Astrocyte (in vitro differentiated cells and primary cell): ENCODE results near the gene LDHD. TPM values are rescaled to one million over a fixed set of nuclear protein-coding genes. Genes with fewer than 3 reads are reported as not detected.

Experiments used
- DNase-seq: peaks from one replicate; pipeline ENCODE4 v3.0.0-alpha.2; 2010; ENCODE audit warnings: low read depth
- FAIRE-seq: peaks from 2 replicates; lab custom pipeline; 2011; peaks lifted over from hg19 to GRCh38; lab: Jason Lieb, UNC
- H2AFZ ChIP-seq: 2 replicates; pipeline ENCODE4 v1.6.0; 2012; ENCODE audit warnings: low read depth, low read length, inconsistent platforms
- H3K27ac ChIP-seq: 2 replicates; pipeline ENCODE4 v1.5.1; 2011; ENCODE audit warnings: low read depth, low read length, inconsistent platforms
- H3K27me3 ChIP-seq: 2 replicates; pipeline ENCODE4 v1.6.0; 2011; ENCODE audit warnings: low read length, inconsistent platforms; ENCODE audit not compliant: insufficient read depth
- H3K36me3 ChIP-seq: 2 replicates; pipeline ENCODE4 v1.5.1; 2011; ENCODE audit warnings: low read length, inconsistent platforms; ENCODE audit not compliant: insufficient read depth
- H3K4me1 ChIP-seq: 2 replicates; pipeline ENCODE4 v1.5.1; 2011; ENCODE audit warnings: low read length, inconsistent platforms; ENCODE audit not compliant: insufficient read depth
- H3K4me2 ChIP-seq: 2 replicates; pipeline ENCODE4 v1.6.0; 2012; ENCODE audit warnings: low read length, inconsistent platforms
- H3K4me3 ChIP-seq: 2 replicates; pipeline ENCODE4 v1.5.1; 2011; ENCODE audit warnings: low read depth, mild to moderate bottlenecking, low read length, inconsistent platforms; ENCODE audit not compliant: insufficient read depth
- H3K79me2 ChIP-seq: 2 replicates; pipeline ENCODE4 v1.6.0; 2012; ENCODE audit warnings: mild to moderate bottlenecking, low read length, inconsistent platforms; ENCODE audit not compliant: insufficient read depth
- H3K9ac ChIP-seq: 2 replicates; pipeline ENCODE4 v1.6.0; 2012; ENCODE audit warnings: mild to moderate bottlenecking, low read length, inconsistent platforms
- H3K9me3 ChIP-seq: 2 replicates; pipeline ENCODE4 v1.5.1; 2012; ENCODE audit warnings: low read depth, mild to moderate bottlenecking, low read length, inconsistent platforms; ENCODE audit not compliant: insufficient read depth
- H4K20me1 ChIP-seq: 2 replicates; pipeline ENCODE4 v1.6.0; 2012; ENCODE audit warnings: low read length, inconsistent platforms; ENCODE audit not compliant: insufficient read depth
- H3K27ac Mint-ChIP-seq: one replicate; pipeline ENCODE4 v1.8.0; 2021; ENCODE audit warnings: mild to moderate bottlenecking, mixed read lengths; ENCODE audit not compliant: unreplicated experiment
- H3K27me3 Mint-ChIP-seq: one replicate; pipeline ENCODE4 v1.8.0; 2021; ENCODE audit warnings: low read depth, mixed read lengths; ENCODE audit not compliant: unreplicated experiment
- H3K36me3 Mint-ChIP-seq: one replicate; pipeline ENCODE4 v1.8.0; 2021; ENCODE audit warnings: low read depth, mixed read lengths; ENCODE audit not compliant: unreplicated experiment
- H3K4me1 Mint-ChIP-seq: one replicate; pipeline ENCODE4 v1.8.0; 2021; ENCODE audit warnings: low read depth, mixed read lengths; ENCODE audit not compliant: unreplicated experiment
- H3K4me3 Mint-ChIP-seq: one replicate; pipeline ENCODE4 v1.8.0; 2021; ENCODE audit warnings: mild to moderate bottlenecking, moderate library complexity, mixed read lengths; ENCODE audit not compliant: unreplicated experiment
- H3K9me3 Mint-ChIP-seq: one replicate; pipeline ENCODE4 v1.8.0; 2021; ENCODE audit warnings: mild to moderate bottlenecking, mixed read lengths; ENCODE audit not compliant: unreplicated experiment
- EZH2 ChIP-seq: IDR thresholded peaks from 2 replicates; pipeline ENCODE4 v1.6.1; 2012; ENCODE audit warnings: mild to moderate bottlenecking, low read length, inconsistent platforms; ENCODE audit not compliant: insufficient read depth
- total RNA-seq: library from RNA; stranded (reverse); gene quantifications from 2 replicates; pipeline ENCODE4 v1.2.1, GENCODE V29; 2021
- TF ChIP-seq, protein P1 (sequence below): IDR thresholded peaks from 2 replicates; pipeline ENCODE4 v1.5.1; 2011; ENCODE audit warnings: low read depth, mild to moderate bottlenecking, inconsistent platforms, low read length, moderate library complexity; ENCODE audit not compliant: insufficient read depth

Gene LDHD
- total RNA-seq, 1 donor from 2014 or later: not detected

DNA sequence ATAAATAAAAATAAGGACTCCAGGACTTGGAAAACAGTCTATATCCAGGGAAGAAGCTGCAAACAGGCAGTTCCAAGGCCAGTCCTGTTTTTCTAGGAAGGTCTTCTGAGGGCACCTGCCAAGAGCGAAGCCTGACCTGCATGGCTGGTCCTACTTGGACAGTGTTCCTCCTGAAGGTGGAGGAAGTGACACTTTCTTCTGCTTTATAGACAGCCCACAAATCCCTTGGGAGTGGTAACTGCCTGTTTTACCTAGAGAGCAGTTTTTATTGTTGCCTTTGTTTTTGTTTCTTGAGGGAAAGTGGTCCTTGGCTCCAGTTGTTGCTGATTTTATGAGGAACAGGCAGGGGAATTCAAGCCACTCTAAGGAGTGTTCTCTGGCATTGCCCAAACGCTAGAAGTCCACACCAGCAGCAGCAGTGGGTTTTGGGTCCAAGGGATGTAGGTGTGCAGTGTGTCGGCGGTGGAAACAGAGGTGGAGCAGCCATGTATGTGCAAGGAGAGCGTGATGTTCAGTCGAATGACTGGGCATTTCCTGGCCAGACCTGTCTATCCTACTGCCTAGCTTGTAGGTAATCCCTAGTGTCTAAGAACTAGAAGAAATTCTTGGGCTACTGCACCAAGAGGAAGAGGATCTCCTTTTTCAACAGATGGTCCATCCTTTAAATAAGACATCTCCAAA is 35.3 kb downstream of the LDHD start:
- DNase-seq (no peak), FAIRE-seq (no peak)
- no peak overlapping the region for H3K9ac ChIP-seq
- peaks cover 8% of the 10 kb centered on the region for H3K36me3 Mint-ChIP-seq
- no peaks in the 10 kb centered on the region for H3K9me3 Mint-ChIP-seq
- peaks cover 4% of the 10 kb centered on the region for H3K4me1 ChIP-seq
- TF ChIP-seq EZH2: no peak
- TF ChIP-seq, protein P1, sequence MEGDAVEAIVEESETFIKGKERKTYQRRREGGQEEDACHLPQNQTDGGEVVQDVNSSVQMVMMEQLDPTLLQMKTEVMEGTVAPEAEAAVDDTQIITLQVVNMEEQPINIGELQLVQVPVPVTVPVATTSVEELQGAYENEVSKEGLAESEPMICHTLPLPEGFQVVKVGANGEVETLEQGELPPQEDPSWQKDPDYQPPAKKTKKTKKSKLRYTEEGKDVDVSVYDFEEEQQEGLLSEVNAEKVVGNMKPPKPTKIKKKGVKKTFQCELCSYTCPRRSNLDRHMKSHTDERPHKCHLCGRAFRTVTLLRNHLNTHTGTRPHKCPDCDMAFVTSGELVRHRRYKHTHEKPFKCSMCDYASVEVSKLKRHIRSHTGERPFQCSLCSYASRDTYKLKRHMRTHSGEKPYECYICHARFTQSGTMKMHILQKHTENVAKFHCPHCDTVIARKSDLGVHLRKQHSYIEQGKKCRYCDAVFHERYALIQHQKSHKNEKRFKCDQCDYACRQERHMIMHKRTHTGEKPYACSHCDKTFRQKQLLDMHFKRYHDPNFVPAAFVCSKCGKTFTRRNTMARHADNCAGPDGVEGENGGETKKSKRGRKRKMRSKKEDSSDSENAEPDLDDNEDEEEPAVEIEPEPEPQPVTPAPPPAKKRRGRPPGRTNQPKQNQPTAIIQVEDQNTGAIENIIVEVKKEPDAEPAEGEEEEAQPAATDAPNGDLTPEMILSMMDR: no peak
- peaks cover 85% of the 10 kb centered on the region for H4K20me1 ChIP-seq
- H3K27me3 Mint-ChIP-seq: no peaks in the 10 kb centered on the region
- H2AFZ ChIP-seq: no peak overlapping the region
- peaks cover 23% of the 10 kb centered on the region for H3K4me1 Mint-ChIP-seq
- H3K27ac Mint-ChIP-seq: no peak overlapping the region
- no peaks in the 10 kb centered on the region for H3K27me3 ChIP-seq
- no peaks in the 10 kb centered on the region for H3K36me3 ChIP-seq
- H3K9me3 ChIP-seq: no peaks in the 10 kb centered on the region
- H3K4me3 ChIP-seq: no peak overlapping the region
- peaks cover 65% of the 10 kb centered on the region for H3K79me2 ChIP-seq
- H3K27ac ChIP-seq: no peak overlapping the region
- no peak overlapping the region for H3K4me2 ChIP-seq
- no peak overlapping the region for H3K4me3 Mint-ChIP-seq

DNA sequence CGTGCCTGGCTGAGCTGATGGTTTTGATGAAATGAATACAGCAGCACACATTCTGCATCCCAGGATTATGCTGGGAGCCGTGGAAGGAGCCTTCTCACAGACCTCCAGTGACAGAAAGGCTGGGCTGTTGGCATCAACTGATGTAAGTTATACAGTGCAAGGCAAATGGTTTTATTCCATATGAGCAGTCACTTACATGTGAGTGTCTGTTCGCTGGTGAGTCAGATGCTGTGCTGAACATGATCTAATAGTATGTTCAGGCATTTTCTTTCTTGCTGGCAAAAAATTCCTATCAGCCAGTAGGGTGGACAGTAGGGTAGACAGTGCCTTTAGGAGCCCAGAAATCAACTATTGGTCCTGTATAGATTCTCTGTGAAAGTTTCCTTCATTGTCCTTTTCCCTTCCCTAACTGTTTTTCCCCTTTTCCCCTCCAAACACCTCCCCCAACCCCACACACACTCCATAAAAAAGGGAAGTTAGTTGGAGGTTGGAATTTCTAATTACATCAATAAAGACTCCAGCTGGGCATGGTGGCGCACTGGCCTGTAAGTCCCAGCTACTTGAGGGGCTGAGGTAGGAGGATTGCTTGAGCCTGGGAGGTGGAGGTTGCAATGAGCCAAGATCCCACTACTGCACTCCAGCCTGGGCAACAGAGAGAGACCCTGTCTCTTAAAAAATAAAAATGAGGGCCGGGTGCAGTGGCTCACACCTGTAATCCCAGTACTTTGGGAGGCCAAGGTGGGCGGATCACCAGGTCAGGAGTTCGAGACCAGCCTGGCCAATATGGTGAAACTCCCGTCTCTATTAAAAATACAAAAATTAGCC is 36.2 kb downstream of the LDHD start:
- H3K27me3 ChIP-seq: no peaks in the 10 kb centered on the region
- peaks cover 84% of the 10 kb centered on the region for H4K20me1 ChIP-seq
- no peak overlapping the region for H3K27ac ChIP-seq
- DNase-seq: peak; percentile 69
- H3K9me3 ChIP-seq: no peaks in the 10 kb centered on the region
- no peaks in the 10 kb centered on the region for H3K36me3 ChIP-seq
- Mint-ChIP-seq H3K27me3 (no peaks in the 10 kb centered on the region), H3K4me3 (no peak overlapping the region), H3K27ac (peak overlapping the region; percentile 89), H3K4me1 (peaks cover 20% of the 10 kb centered on the region), H3K9me3 (no peaks in the 10 kb centered on the region), H3K36me3 (peaks cover 8% of the 10 kb centered on the region)
- no peak overlapping the region for H3K9ac ChIP-seq
- peaks cover 74% of the 10 kb centered on the region for H3K79me2 ChIP-seq
- peaks cover 4% of the 10 kb centered on the region for H3K4me1 ChIP-seq
- H3K4me3 ChIP-seq: no peak overlapping the region
- no peak for FAIRE-seq
- peak overlapping the region; percentile 0 for H3K4me2 ChIP-seq
- no peak overlapping the region for H2AFZ ChIP-seq
- TF ChIP-seq, protein P1: no peak
- TF ChIP-seq EZH2: no peak
